Esophagus muscularis mucosa (tissue), 4 donors: ENCODE results near the gene RSRC2. TPM values are rescaled to one million over a fixed set of nuclear protein-coding genes. Genes with fewer than 3 reads are reported as not detected.

Experiments used
- DNase-seq: peaks from one replicate; pipeline ENCODE4 v3.0.0-alpha.2; 2017; ENCODE audit errors: extremely low spot score
- H3K27ac ChIP-seq, 4 donors: fragments of 200-600 bp; sonication (generic); replicated peaks in 1 of 4; 1 replicate in 3 of 4; 2 replicates in 1 of 4; pipeline ENCODE4 v1.5.1; 2016 to 2019; ENCODE audit warnings: mild to moderate bottlenecking in 1 of 4
- H3K27me3 ChIP-seq, 4 donors: fragments of 200-600 bp; sonication (generic); one replicate each; pipeline versions ENCODE4 v1.5.1 to v1.6.0; 2016 to 2019
- H3K36me3 ChIP-seq, 4 donors: fragments of 200-600 bp; sonication (generic); one replicate each; pipeline ENCODE4 v1.5.1; 2016 to 2019
- H3K4me1 ChIP-seq, 4 donors: fragments of 200-600 bp; sonication (generic); one replicate each; pipeline ENCODE4 v1.5.1; 2016 to 2019
- H3K4me3 ChIP-seq, 4 donors: fragments of 200-600 bp; sonication (generic); 1 replicate in 2 of 4; 2 replicates in 2 of 4; pipeline ENCODE4 v1.5.1; 2016 to 2019; ENCODE audit warnings: mild to moderate bottlenecking in 4 of 4, moderate library complexity in 1 of 4
- H3K9me3 ChIP-seq, 4 donors: fragments of 200-600 bp; sonication (generic); 1 replicate in 3 of 4; 2 replicates in 1 of 4; pipeline ENCODE4 v1.5.1; 2016 to 2019
- CTCF ChIP-seq, 3 experiments: fragments of 200-600 bp in 2 of 3; fragments of 450-650 bp in 1 of 3; sonication (generic) in 2 of 3; IDR thresholded peaks; one replicate each; pipeline ENCODE4 v1.5.1; 2017 to 2019; ENCODE audit warnings: antibody characterized with exemption in 3 of 3, mild to moderate bottlenecking in 2 of 3, moderate library complexity in 1 of 3
- EP300 ChIP-seq: sonication (generic); formaldehyde crosslinking; IDR thresholded peaks from one replicate; pipeline ENCODE4 v1.6.1; 2017; ENCODE audit warnings: antibody characterized with exemption
- POLR2A ChIP-seq: fragments of 450-650 bp; IDR thresholded peaks from one replicate; pipeline ENCODE4 v1.6.1; 2017; ENCODE audit warnings: antibody characterized with exemption, moderate library complexity, mild to moderate bottlenecking, low read depth
- POLR2AphosphoS5 ChIP-seq, 2 donors: sonication (generic); formaldehyde crosslinking; IDR thresholded peaks; one replicate each; pipeline ENCODE4 v1.6.1; 2017; ENCODE audit warnings: antibody characterized with exemption in 2 of 2
- WGBS: methylation state at CpG from one replicate; pipeline ENCODE4 v1.1.5; 2018; 5-methylcytosine and 5-hydroxymethylcytosine counted together
- intact Hi-C: fragments of 100-400 bp; cut with DNase I; formaldehyde crosslinking; loops from one replicate; pipeline ENCODE4 v1.15.1; 2023
- total RNA-seq, 4 donors: library from RNA; depleted of rRNA; stranded (reverse); fragments of >200 nt; gene quantifications; one replicate each; pipeline versions ENCODE4 v1.1.0 to v1.2.1, GENCODE V29; 2016

Gene RSRC2
- total RNA-seq, 4 donors from 2014 or later: 46.5 to 68.9 (median 48.6) TPM

- intact Hi-C loops: no loop called here
- H3K36me3 ChIP-seq: peaks cover 0 to 39% (median 6%) of the 10 kb centered on the region in 4 donors
- H3K4me1 ChIP-seq: no peaks in the 10 kb centered on the region
- no peaks in the 10 kb centered on the region for H3K27me3 ChIP-seq
- WGBS: 92% methylated on average over 5 of the region's 5 CpGs
- no peak for DNase-seq
- H3K4me3 ChIP-seq: no peak overlapping the region
- H3K9me3 ChIP-seq: no peaks in the 10 kb centered on the region
- no peak for TF ChIP-seq CTCF (IDR thresholded peaks at IDR 0.05)
- no peak for TF ChIP-seq EP300
- TF ChIP-seq POLR2A: no peak
- TF ChIP-seq POLR2AphosphoS5 (IDR thresholded peaks at IDR 0.05): no peak
- H3K27ac ChIP-seq: no peak overlapping the region
These were observed 11.8 kb upstream of the RSRC2 start for GRCh38 chr12:122538496-122538895.

GRCh38 chr12:122537021-122537420 is 10.3 kb upstream of the RSRC2 start:
- H3K36me3 ChIP-seq: peaks cover 0 to 28% (median 3%) of the 10 kb centered on the region in 4 donors
- no peak overlapping the region for H3K4me3 ChIP-seq
- WGBS: 91% methylated on average over 4 of the region's 4 CpGs
- DNase-seq: no peak
- no peaks in the 10 kb centered on the region for H3K27me3 ChIP-seq
- no peak overlapping the region for H3K27ac ChIP-seq
- H3K9me3 ChIP-seq: no peaks in the 10 kb centered on the region
- no peaks in the 10 kb centered on the region for H3K4me1 ChIP-seq
- TF ChIP-seq POLR2A (no peak), CTCF (IDR thresholded peaks at IDR 0.05) (no peak), POLR2AphosphoS5 (IDR thresholded peaks at IDR 0.05) (no peak), EP300 (no peak)
- intact Hi-C loops: no loop called here

GRCh38 chr12:122533856-122534255 is 7.1 kb upstream of the RSRC2 start:
- H3K9me3 ChIP-seq: no peaks in the 10 kb centered on the region
- intact Hi-C loops: no loop called here
- H3K27ac ChIP-seq: no peak overlapping the region
- no peak overlapping the region for H3K4me3 ChIP-seq
- H3K36me3 ChIP-seq: peaks cover 0 to 19% (median 0%) of the 10 kb centered on the region in 4 donors
- H3K4me1 ChIP-seq: no peaks in the 10 kb centered on the region
- no peak for TF ChIP-seq EP300
- no peak for TF ChIP-seq POLR2A
- no peak for TF ChIP-seq POLR2AphosphoS5 (IDR thresholded peaks at IDR 0.05)
- no peak for TF ChIP-seq CTCF (IDR thresholded peaks at IDR 0.05)
- no peak for DNase-seq
- WGBS: 87% methylated on average over 2 of the region's 2 CpGs
- no peaks in the 10 kb centered on the region for H3K27me3 ChIP-seq

GRCh38 chr12:122528992-122529391 is 2.3 kb upstream of the RSRC2 start:
- DNase-seq: no peak
- WGBS: 97% methylated on average over 6 of the region's 6 CpGs
- Histone ChIP-seq H3K9me3 (no peaks in the 10 kb centered on the region), H3K27me3 (no peaks in the 10 kb centered on the region), H3K36me3 (peaks cover 0 to 8% (median 1%) of the 10 kb centered on the region in 4 donors), H3K27ac (no peak overlapping the region), H3K4me1 (peaks cover 22 to 26% (median 24%) of the 10 kb centered on the region in 4 donors), H3K4me3 (no peak overlapping the region)
- intact Hi-C loops: loop anchor here (10.0 kb wide), 1 partner anchor 226 kb away; the partner anchor contains the start of gene DENR
- no peak for TF ChIP-seq POLR2A
- TF ChIP-seq CTCF (IDR thresholded peaks at IDR 0.05): no peak
- no peak for TF ChIP-seq EP300
- no peak for TF ChIP-seq POLR2AphosphoS5 (IDR thresholded peaks at IDR 0.05)

- Histone ChIP-seq H3K4me1 (peaks cover 25 to 30% (median 29%) of the 10 kb centered on the region in 4 donors), H3K36me3 (peaks cover 0 to 8% (median 1%) of the 10 kb centered on the region in 4 donors), H3K27me3 (no peaks in the 10 kb centered on the region), H3K27ac (no peak overlapping the region), H3K9me3 (no peaks in the 10 kb centered on the region), H3K4me3 (no peak overlapping the region)
- TF ChIP-seq POLR2A (no peak), EP300 (no peak), POLR2AphosphoS5 (IDR thresholded peaks at IDR 0.05) (no peak), CTCF (IDR thresholded peaks at IDR 0.05) (no peak)
- intact Hi-C loops: loop anchor here (10.0 kb wide), 1 partner anchor 226 kb away; the partner anchor contains the start of gene DENR
- DNase-seq: no peak
- 92% methylated on average over 7 of the region's 7 CpGs for WGBS
These were observed 1.8 kb upstream of the RSRC2 start for GRCh38 chr12:122528582-122528981.
